Measurements from ENCODE around the gene TLE3.

The TLE3 gene

DNA sequence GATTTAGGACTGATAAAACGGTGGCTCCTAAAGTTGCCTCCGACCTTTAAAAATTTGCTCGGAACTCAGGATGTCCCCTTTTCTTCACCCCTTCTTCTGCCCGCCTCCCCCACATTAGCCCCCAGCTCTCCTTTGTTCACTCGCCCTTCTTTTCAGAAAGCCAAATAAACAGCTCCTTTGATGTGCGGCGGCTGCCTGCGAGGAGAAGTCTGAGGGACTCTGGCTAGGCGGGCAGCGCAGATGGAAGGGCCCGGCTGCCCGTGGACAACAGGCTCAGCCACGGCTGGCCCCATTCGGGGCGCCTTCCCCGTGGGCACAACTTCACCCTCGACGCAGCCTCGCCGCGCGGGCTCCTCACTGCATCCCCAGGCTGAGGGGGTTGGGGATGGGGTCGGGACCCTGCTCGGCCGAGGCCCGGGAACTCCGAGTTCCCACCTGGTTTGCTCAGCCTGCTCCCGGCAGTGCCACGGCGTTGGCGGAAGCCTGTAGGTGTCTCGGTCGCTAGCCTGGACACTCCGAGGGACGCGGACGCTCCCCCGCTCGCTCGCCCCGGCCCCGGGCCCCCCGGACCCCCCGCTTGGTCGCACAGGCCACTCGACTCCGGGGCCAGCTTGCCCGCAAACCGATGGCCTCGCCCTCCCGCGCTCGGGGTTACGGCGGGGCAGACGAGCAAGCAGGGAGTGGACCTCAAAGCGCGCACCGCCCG lies 897 bp upstream of the TLE3 start:
- no peak for DNase-seq

DNA sequence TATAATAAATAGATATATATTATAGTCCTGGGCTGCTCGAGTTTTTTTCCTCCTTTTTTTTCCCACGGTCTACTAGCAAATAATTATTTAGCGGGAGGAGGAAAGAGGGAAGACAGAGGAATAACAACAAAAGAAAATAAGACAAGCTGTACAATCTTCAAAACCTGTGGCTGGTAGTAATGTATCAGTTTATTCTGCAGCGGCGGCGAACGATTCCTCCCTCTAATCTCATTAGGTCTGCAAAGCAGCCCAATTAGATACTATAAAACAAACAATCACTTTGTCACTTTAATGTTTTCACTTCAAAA lies 390 bp upstream of the TLE3 start:
- no peak for DNase-seq

DNA sequence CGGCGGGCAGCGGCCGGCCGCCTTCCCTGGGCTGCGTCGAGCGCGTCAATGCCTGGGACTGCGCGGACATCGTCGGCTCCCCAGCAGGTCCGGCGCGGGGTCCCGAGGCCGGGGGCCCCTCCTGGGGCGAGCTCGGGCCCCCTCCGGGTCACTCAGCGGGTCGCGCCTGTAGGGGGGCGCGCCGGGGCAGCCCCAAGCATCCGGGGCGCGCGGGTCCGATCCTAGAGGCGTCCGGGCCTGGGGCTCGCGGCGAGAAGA lies 725 bp downstream of the TLE3 start:
- no peak for DNase-seq

DNA sequence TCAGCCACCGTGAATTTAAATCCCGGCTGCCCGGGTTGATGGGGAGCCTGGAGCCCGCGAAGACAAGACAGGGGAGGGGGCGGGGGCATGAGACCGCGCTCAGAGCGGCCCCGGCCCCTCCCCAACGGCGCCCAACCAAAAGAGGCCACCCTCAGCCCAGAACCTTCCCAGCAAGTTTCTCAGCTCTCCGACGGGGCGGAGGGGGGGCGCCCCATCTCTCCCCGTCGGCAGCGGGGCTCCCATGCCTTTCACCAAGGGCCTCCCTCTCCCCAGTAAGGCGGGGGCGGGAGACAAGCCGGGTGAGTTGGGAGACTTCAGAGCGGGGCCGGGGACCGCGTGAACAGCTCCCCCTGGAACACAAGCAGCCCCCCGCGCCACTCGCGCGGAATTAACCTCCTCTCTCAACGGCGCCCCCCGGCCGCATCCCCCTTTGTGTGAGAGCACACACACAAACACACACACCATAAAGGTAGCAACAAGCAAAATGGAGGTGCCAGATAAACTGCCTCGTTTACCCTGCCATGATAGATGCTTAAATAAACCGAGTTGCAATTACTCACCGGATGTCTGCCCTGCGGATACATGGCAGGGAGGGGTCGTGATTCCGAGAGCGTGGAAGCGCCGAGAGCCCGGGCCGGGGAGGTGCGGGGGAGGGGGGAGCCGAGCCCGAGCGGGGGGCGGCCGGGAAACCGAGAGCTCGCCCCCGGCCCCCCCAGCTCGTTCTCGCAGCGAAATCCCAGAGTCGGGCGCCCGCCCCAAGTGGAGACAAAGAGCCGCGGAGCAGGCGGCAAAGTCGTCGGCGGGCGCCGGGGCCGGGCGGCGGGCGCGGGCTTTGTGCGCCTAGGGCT lies 1.3 kb downstream of the TLE3 start:
- DNase-seq, result peak; percentile 56

DNA sequence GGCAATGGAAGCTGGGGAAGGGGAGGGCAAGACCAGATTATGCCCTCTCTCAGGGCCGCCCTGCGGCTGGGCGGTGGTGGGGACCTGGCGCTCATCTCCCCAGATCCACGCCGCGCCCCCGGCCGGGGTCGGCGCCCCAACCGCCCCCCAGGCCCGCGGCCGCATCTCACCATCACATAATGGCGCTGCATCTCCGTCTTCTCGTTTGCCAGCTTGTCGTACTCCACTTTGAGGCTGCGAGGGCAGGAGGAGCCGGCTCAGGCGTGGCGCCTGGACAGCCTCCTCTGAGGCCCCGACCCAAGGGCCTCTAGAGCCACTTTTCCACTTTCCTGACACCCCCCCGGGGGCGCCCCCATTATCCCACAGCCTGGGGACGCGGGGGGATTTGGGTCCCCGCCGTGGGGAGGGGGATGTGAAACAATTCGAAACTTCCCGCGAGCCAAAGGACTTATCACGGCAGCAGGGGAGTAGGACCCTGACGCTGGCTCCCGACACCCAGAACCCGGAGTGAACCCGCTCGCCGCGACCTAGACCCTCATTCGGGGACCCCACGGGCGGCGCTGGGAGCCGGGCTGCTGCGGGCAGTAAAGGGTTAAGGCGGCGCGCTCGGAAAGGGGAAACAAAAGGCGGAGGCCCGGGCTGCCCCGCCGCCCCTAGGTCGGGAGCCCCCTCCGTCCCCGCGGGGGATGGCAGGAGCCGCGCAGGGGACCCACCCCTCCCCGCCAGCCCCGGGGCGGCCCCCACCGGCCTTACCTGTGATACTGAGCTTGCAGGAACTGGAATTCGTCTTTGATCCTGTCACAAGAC lies 2.1 kb downstream of the TLE3 start:
- DNase-seq, result no peak

DNA sequence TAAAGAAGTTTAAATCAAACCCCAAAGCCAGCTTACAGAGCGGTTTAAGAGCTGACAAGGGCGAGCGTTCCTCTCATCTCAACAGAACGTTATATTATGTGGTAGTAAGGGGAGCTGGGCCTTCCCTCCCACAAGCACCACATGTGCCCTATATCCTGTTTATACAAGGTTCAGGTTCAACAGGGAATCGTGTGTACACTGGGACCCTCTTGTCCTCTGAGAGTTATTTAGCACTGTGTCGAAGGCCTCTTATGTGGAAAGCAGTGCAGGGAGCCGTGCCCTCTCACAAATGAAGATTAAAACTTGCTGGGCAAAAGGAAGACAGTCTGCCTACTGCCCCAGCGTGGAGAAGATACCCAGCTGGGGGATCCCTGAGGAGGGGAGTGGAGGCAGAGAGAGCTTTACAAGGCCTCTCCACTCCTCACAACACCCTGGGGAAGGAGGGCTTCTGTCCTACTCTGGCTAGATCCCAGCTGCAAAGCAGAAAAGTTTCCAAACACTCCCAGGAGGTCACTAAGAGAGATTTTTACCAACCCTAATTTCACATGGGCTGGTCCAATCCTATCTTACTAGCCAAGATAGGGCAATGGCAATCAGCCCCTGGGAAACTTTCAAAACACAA lies 2.9 kb downstream of the TLE3 start:
- no peak for DNase-seq

DNA sequence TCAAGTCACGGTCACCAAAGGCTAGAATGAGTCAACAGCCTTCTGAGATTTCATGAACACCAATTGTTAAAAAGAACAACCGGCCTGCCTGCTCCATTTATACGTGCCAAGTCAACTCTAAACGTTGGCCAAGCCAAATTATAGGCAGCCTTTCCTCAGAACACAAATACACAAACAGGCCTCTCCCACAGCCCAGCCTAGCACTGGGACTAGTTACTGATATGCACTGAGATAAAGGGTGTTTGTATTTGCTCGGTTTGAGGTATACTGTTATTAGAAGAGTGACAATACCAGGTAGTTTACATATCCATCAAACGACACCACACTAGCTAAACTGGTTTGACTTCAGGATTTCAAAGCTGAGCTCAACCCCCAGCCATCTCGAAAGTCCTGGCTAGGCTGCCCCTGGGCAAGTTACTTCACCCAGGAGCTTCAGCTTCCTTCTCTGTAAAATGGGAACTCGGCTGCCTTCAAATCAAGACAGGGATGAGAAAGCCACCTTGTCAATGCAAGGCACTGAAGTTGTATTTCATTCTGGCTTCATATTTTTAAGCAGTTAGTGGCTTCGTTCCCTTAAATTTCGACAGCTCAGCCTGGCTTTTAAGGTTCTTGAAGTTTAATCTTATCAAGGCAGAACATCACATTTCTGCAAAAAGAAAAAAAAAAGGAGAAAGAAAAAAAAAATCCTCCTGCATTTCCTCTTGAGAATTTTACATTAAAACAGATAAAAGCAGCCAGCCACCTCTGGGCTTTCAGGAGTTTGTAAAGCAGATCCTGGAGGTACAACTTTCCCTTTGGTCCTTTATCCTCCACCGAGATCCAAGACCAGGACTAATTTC lies 4.0 kb downstream of the TLE3 start:
- peak; percentile 82 for DNase-seq

DNA sequence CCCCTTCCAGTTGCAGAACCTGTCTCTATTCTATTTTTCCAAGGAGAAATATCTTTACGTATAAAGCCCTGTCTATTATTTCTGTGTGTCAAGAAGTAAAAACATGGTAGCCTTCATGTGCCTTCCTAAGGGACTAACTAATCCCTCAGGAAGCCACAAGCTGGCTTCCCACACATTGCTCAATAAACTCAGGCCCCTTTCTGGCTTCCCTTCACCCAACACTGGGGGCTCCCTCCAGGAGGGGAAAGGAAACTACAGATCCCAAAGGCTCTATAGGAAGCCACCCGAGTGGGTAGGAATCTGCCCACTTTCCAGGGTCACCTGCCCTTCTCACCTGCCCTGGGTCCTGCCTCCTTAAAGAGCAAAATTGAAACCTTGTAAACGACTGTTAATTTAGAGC lies 4.6 kb downstream of the TLE3 start:
- DNase-seq, result no peak

DNA sequence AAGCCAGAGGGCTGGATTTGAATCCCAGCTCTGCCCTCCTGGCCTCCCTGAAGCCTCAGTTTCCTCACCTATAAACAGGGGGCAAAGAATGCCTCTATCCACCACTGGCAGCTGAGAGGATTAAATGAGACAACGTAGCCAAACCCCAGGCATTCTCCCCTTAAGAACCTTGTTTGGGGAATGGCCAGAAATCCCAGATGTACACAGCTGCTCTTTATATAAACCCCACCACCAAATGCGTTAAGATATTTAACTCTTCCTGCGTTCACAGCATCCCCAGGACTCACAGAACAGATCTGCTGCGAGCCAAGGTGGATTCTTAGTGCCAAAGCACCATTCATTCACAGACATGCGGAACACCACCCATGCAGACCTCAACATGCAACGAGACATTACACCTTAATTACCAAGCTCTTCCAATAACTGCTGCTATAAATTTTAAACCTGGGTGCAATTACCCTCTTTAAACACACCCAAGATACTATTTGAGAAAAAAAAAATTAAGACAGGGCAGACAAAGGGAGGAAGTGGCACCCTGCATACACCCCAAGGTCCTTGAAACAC lies 5.2 kb downstream of the TLE3 start:
- DNase-seq, result no peak

DNA sequence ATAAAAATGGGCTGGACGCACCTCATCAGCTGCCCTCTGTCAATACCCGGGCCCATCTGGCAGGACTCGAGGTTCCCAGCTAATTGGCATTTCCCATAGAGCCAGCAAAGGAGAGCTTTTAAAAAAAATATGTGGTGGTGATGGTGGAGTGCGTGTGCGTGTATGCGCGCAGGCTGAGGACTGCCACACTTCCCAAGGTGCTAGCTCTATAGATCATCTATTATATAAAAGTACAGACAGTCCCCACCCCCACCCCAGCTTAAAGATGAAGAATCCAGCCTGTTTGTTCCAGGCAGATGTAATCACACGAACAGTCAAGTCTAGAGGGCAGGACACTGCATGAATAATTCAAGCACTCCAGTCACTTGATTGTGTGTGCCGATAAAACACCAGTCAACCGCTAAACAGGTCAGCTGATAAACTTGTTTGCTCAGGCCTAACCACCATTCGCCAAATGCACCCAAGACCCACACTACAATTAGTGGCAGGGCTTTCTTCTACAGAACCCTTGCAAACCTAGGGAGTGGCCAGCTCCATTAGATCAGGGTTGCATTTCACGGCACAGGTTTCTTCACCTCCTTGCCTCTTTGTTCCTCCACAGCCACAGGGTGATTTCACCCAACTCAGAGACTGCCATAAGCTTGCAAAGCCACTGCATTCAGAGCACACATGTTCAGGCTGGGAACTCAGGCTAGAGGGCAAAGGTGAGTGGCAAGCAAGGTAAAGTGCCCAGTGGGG lies 5.8 kb downstream of the TLE3 start:
- peak; percentile 87 for DNase-seq

DNA sequence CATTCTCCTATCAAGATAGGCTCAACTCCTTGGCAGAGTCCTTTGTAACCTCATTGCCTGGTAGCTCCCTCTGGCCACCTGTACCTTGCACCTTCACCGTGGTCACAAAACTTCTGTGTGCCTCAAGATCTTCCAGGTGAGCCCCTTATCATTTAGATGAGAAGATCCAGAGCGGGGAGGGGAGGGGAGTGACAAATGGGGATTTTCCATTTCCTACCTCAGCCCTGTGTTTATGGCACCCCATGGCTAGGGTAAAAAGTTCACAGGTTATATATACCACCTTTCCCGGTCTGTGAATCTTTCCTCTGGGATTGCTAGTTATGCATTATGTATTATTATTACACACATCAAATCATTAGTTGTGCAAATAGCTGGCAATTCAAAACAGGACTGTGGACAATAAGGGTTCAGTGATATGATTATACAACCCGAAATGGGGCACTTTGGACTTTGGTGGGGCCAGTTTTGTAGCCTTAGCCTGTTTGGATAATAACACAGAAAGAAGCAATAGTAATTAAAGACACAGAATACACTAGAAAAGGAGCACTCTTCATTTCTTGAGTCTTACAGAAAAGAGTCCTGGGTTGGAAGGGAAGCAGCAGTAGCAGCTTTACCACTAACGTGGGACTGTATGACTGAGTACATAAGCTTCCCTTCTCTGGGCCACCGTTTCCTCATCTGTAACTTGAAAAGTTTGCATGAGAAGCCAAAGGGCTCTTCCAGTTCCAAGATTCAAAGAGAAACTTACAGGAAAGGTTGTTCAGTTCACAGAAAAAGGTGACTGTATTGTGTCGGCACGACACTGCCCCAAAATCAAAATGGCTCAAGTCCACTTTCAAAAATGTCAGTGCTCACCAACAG lies 7.1 kb downstream of the TLE3 start:
- DNase-seq, result peak; percentile 78

DNA sequence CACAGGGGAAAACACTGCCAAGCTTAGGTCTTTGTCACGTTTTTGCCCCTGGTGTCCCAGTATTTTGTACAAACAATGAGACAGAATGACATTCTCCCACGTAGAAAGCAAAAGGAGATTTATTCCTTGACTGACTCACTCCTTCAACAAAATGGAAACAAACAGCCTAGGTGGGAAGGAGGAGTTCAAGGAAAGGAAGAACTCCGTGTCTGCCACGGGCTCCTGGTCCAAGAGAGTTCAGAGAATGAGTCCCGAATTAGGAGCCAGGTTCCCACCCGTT lies 8.1 kb downstream of the TLE3 start:
- DNase-seq, result no peak

DNA sequence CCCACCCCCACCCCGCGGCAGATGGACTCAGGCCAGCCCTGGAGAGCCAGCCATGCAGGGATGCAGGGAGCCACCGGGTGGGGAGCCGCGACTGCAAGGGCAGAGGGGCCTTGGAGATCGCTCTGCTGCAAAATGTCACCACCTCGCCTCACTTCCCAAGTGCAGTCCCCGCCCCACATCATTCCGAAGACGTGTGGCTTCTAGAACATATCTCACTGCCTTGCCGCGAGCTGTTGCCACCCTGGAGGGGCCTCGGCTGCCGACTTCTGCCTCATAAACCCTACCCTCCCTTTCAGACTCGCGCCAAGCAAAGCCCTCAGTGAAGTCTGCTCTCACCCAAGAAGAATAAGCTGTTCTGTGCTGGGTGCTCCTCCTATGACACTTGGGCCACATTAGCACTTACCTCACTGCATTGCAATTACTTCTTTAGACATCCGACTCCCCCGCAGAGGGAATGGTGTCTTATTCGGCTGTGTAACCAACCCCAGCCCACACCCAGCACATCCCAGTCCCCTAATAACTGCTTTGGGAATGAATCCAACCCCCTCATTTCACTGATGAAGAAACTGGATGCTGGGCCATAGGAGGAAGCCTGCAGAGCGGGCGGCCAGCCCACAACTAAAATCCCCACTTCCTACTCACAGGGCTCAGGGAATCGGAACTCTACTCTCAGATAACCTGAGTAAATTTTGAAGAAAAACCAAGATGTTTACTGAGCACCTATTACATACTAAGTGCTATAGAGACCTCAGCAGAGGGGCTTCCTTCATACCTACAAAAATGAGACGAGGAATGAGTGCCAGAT lies 8.6 kb downstream of the TLE3 start:
- DNase-seq, result no peak

DNA sequence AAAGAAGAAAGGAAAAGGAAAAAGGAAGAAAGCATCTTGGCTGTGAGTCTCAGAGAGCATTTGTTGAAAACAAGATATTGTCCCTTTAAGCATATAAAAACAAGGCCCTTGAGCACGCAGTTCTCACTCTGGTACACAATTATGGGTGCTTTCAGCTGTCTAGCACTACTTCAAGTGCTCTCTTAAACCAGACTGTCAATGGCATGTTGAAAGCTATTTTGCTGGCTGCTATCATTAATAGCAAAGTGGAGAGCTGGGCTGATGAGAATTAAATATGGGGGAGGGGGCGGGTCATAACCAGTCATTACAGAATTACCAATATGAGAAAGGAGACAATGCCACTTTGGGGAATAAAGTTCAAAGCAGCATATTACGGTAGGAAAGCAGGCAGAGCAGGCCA lies 9.3 kb downstream of the TLE3 start:
- DNase-seq, result no peak

DNA sequence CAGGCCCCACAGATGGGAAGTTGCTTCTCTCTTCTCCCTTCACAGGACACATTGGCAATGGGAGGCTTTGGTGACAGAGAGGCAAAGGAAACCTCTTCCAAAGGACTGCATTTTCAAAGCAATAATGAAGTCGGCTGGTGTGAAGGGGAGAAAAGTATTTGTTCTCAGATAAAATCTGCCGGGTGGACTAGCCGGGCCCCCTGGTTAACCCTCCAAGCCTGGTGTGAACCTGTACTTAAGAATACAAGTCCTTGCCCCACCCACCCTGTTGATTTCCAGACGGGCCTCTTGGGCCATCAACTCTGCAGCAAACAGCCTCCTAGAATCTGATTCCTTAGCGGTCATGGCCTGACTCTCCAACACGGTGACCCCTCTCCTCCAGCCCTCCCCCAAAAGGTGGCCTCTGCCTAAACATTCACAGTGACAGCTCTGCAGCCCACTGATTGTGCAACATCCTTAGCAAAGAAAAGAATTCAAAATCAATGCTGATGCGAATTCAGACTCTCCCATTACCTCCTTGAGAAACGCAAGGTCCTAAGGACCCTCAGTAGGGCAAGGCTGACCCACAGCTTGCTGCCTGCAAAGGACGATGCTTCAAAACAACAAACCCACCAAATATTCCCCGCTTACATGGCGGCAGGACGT lies 9.9 kb downstream of the TLE3 start:
- DNase-seq, result no peak

DNA sequence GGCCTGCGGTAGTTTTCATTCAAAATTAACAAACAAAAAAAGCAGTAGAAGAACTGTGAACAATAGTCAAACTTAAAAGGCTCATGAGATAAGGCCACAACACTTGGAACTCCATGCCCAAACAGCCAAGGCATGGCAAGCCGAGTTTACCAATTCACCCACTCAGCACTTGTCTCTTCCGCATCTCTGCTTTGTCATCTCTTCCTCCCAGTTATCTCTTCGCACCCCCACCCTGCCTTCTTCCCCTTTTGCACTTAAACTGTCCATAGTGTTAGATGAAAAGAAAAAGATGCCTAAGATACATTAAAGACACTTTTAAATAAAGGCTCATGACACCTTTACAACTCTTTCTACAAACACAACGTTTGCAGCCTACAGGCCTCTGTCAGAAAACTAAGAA lies 11.1 kb downstream of the TLE3 start:
- DNase-seq, result no peak

DNA sequence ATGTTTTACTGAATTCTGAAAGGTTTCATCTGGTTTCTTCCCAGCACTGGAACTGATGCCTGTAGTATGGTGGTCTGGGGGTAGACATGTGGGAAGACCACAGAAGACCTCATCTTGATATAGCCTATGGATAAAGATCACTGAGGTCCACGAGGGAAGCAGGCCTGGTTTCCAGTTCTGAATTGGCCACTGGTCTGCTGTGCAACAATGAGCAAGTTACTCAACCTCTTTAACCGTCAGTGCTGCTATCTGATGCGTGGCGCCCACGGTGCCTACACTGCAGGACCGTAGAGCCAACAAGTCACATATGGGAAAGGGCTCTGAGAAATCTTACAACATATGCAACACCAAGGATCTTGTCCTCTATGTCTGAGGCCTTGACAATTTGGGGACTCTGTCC lies 13.3 kb downstream of the TLE3 start:
- DNase-seq, result peak; percentile 54

DNA sequence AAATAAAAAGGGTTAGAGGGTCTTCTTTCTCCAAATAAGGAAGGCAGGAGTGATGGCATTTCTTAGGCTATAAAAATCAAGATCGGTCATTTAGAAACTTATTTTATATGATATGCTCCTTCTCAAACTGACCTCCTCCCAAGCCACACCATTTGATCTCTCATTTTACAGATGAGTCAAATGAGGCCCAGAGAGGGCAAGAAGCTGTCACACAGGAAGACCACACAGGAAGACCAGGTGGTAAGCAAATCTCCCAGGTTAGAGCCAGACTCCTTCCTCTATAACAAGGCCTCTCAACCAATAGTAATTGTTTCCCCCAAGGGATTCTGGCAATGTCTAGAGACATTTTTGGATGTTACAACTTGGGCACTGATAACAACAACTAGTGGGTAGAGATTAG lies 13.8 kb downstream of the TLE3 start:
- DNase-seq, result peak; percentile 86

DNA sequence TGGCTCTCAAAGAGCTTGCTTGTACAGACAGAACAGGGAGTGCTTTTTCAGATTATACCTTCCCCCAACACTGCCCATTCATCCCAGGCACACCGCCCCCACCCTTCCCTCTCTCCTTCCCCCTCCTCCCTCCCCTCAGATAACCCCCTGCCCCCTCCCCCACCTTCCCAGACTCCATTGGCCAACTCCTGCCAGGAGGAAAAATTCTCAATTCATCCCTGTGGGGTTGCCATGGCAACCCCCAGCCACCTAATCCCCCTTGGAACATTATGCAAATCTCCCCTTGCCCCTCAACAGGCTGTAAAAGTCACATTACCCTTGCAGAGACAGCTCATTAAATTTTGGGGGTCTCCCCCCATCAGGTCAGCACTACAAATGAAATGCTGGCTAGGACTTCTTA lies 14.3 kb downstream of the TLE3 start:
- DNase-seq, result no peak
